HG02840 (cell line): ENCODE data around the gene ADAMTS13.
"Not testable (repeated sequence)": the region's sequence is repeated elsewhere in the genome, so short reads cannot be mapped to it uniquely, and the experiment has no call there.

Source experiments
- ATAC-seq: cut with Tn5 transposase; IDR thresholded peaks from one replicate; pipeline ENCODE4 v1.9.1; 2021; ENCODE audit warnings: mild to moderate bottlenecking, moderate library complexity, moderate number of reproducible peaks; ENCODE audit not compliant: unreplicated experiment, low FRiP score

The ADAMTS13 gene

DNA sequence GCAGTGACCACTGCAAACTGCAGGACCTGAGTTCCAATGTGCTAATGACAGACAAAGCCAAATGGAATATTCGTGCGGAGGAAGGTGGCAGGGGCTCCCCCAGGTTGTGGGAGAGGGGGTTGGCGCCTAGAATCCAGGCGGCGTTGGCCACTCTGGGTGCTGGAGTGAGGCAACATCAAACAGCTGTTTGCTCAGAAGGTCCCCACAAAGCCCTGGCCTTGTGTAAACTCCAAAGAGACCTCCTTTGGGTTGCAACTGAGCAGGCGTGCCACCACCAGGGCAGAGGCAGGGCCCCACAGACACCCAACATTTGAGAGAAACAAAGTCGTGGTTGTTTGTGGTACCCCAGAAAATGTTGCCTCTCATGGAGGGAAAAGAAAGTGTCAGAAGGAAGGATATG, 31.5 kb upstream of the ADAMTS13 start:
- ATAC-seq = no peak

DNA sequence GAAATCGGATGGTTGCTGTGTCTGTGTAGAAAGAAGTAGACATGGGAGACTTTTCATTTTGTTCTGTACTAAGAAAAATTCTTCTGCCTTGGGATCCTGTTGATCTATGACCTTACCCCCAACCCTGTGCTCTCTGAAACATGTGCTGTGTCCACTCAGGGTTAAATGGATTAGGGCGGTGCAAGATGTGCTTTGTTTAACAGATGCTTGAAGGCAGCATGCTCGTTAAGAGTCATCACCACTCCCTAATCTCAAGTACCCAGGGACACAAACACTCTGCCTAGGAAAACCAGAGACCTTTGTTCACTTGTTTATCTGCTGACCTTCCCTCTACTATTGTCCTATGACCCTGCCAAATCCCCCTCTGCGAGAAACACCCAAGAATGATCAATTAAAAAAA, 30.7 kb upstream of the ADAMTS13 start:
- ATAC-seq = not testable (repeated sequence)

GRCh38 chr9:133392308-133392707, 29.9 kb upstream of the ADAMTS13 start:
- not testable (repeated sequence) for ATAC-seq

DNA sequence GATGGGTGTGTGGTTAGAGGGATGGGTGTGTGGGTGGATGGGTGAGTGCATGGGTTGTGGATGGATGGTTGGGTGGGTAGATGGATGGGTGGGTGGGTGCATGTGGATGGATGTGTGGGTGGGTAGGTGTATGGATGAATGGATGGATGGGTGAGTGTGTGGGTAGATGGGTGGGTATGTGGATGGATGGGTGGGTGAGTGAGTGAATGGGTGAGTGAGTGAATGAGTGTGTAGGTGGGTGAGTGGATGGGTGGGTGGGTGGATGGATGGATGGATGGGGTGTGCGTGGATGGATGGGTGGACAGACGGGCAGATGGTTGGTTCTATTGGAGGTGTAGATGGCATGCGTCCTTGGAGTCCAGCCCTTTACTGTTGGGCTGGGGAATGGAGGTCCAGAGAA, 28.8 kb upstream of the ADAMTS13 start:
- ATAC-seq = no peak

DNA sequence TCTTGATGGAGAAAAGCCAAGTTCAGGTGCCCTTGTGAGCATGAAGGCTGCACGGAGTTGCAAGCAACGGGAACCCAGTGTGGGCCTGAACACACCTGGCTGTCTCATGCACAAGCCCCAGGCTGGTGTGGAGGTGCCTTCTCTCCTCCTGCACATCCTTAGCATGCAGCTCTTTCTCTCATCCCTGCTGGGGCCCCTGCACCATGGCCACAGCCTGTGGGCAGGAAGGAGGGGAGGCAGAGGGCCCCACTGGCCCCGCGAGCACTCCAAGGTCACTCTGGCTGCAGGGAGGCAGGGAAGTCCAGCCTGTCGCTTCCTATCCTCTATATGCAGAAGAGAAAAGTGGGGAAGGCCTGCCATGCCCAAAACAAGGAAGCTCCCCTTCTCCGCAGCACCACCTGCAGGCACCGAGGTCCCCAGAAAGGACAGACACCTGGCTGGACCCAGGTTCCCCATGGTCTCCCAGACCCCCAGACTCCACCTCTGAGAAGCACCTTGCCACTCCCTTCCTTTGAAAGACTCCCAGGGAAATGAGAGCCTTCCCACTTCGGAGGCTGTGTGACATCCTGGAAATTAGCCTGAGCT, 27.4 kb upstream of the ADAMTS13 start:
- no peak for ATAC-seq

DNA sequence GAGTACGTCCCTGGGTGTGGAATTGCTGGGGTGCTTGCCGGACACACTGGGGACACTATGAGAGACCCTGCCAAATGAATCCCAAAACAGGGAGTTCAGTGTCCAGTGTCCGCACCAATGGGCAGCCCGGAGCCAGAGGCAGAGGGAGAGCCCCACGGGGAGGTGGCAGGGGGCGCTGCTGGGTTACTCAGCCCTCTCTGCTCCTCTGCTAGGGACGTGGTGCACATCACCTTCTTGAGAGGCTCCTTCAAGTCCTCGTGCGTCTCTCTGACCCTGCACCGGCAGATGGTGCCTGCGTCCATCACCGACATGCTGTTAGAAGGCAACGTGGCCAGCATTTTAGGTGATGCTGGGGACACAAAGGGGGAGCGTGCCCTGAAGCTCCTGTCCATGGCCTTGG, 25.2 kb upstream of the ADAMTS13 start:
- ATAC-seq = no peak

GRCh38 chr9:133397370-133397769, 24.8 kb upstream of the ADAMTS13 start:
- ATAC-seq = no peak

DNA sequence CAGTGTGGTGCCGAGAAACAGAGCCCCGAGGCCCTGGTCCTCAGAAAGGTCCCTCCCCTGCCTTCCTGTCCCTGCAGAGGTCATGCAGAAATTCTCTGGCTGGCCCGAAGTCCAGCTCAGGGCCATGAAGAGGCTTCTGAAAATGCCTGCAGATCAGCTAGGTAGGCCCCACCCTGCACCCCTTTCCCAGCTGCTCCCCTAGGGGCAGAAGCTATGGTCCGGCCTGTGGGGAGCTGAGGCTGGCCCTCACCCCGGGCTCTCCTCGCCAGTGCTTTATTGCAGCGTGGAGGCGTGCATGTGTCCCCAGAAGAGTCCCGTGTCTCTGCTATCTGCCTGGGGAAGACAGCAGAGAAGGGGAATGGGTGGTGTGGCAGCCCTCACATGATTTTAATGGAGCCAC, 24.3 kb upstream of the ADAMTS13 start:
- ATAC-seq = no peak

- ATAC-seq = no peak
Measured at GRCh38 chr9:133400292-133400691, 21.9 kb upstream of the ADAMTS13 start.

GRCh38 chr9:133401588-133401987, 20.6 kb upstream of the ADAMTS13 start:
- ATAC-seq = no peak

DNA sequence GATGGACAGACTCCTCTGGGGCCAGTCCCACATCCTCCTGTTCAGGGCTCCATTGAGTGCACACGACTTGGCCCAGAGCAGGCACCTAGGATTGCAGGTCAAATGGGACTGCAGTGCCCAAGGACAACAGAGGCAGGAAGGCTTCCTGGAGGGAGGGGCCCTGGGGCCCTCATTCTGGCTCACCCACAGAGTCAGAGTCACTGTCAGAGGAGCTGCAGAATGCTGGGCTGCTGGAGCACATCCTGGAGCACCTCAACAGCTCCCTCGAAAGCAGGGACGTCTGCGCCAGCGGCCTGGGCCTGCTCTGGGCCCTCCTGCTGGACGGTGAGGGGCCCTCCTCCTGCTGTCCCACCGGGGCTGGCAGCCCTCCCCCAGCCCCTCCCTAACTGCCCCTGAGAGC, 19.5 kb upstream of the ADAMTS13 start:
- no peak for ATAC-seq

GRCh38 chr9:133403766-133404453, 18.3 kb upstream of the ADAMTS13 start:
- no peak for ATAC-seq

DNA sequence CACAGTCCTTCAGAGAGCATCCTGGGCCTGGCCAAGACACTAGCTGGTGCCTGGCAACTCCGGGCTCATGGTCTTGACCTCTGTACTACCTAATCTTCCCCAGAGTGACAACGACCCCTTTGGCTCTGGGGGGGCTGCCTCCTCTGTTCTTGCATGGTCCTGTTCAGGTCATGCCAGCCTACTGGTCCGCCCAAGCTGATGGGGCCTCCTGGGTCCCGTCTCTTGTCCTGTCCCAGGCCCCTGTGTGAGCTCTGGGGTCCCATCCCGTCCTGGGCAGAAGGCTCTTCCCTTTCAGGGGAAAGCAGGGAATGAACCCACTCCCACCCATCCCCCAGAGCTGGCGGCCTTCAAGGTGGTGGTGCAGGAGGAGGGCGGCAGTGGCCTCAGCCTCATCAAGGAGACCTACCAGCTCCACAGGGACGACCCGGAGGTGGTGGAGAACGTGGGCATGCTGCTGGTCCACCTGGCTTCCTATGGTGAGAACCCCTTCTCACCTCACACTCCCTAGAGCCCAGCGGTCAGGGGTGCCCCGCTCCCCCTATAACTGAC, 17.6 kb upstream of the ADAMTS13 start:
- ATAC-seq = no peak

GRCh38 chr9:133405508-133406438, 16.4 kb upstream of the ADAMTS13 start:
- no peak for ATAC-seq

DNA sequence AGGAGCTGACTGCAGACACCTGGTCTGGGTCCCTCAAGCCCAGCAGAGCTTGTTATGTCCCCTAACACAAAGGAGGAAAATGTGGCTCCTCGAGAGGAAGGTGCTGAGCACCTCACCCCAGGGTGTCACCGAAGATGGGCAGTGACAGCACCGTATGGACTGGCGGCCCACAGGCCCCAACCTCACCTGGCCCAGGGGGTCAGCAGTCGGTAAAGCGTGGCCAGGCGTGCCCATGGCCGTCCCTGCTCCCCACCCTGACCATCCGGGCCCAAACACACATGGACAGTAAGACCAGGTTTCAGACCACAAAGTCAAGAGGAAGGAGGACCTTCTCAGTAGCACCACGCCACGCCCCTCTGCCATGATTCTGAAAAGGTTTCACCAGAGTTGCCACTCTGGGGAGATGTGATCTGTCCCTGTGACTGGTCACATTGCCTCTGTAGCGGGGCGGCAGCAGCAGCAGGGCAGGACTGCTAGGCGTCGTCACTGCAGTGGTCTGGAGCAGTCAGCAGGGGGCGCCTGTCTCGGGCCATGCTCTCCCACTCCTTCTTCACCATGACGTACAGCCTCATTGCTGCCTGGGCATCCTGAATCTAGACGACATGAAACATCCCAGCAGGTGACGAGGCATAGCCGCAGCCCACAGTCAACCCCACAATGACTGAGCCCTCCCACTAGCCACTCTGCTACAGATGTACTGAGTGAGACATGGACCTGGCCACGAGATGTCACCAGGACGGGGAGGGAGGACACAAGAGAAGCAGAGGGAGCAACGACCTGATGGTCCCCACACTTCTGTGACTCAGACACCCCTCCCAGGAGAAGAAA, 15.5 kb upstream of the ADAMTS13 start:
- no peak for ATAC-seq

DNA sequence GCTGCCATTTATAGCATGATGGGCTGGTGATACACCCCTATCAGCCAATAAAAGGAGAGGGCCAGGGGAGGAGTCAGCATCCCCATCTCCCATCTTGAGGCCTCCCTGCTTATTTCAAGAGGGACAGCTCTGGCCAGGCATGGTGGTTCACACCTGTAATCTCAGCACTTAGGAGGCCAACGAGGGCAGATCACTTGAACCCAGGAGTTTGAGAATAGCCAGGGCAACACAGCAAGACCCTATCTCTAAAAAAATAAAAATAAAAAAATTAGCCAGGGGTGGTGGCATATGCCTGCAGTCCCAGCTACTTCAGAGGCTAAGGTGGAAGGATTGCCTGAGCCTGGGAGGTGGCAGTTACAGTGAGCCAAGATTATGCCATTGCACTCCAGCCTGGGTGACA, 14.1 kb upstream of the ADAMTS13 start:
- no peak for ATAC-seq

- ATAC-seq = no peak
Measured at GRCh38 chr9:133415170-133415569, 7.0 kb upstream of the ADAMTS13 start.

- ATAC-seq = peak; percentile 74
Measured at GRCh38 chr9:133417541-133418461, 4.4 kb upstream of the ADAMTS13 start, which contains the start of gene REXO4. REXO4 (minus strand) TSS chr9:133418010; CDS start chr9:133417844, 166 bp downstream.

DNA sequence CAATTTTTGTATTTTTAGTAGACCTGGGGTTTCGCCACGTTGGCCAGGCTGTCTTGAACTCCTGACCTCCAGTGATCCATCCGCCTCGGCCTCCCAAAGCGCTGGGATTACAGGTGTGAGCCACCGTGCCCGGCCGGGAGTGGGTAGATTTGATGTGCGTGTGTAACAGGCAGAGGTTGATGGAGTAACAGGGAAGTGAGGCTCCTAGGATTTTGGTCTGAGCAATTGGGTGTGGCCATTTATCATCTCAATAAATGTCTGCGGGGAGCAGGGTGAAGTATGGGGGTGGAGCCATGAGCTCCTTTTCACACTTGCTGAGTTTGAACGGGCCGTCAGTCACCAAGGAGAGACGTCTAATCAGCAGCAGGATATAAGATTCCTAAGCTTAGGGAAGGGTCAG, 3.2 kb upstream of the ADAMTS13 start:
- no peak for ATAC-seq
